Germinal center (tissue), 1 donor: ENCODE measurements around the gene SHD.

Experiments
- DNase-seq: peaks from one replicate; pipeline ENCODE4 v3.0.0; 2012; ENCODE audit warnings: mixed read lengths, low spot score

SHD gene

GRCh38 chr19:4327252-4327876, 48.3 kb downstream of the SHD start:
- peak; percentile 53 for DNase-seq

DNA sequence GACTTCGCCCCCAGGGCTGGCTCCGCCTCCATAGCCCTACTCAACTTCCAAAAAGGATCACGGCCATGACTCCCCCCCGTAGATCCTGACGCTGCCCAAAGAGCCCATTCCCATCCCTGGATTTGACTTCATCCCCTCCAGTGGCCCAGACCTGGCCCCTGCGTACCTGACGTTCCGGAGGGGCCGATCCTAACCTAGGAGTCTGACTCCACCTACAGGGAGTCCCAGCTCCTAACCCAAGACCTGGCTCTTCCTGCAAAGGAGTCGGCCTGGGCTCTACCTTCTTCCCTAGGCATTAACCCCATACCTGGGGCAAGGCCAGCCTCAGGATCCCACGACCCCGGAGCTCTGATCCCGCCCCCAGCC, 48.8 kb downstream of the SHD start:
- no peak for DNase-seq

DNA sequence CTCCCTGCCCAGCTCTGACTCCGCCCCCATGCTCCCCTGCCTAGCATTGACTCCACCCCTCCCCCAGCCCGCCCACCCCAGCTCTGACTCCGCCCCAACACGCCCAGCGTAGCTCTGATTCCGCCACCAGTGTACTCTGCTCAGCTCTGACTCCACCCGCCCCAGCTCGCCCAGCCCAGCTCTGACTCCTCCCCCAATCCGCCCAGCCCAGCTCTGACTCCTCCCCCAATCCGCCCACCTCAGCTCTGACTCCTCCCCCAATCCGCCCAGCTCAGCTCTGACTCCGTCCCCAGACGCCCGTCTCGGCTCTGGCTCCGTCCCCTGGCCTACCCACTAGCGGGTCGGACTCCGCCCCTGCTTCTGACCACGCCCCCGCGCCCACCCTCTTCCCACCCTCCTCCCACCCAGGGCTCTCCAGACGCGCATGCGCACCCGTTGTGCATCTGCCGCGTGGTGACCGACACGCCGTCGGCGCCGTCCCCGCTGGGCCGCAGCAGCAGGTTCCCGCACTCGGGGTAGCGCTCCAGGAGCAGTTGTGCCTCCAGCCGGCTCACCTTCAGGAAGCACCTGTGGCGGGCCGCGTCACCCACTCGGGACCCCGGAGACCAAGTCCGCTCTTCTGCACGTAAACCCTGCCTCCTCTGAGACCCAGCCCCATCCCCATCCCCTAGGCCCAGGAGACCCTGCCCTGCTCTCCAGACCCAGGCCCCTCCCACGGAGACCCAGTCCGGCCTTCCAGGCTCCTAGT, 49.4 kb downstream of the SHD start:
- peak; percentile 95 for DNase-seq

GRCh38 chr19:4328991-4329681, 50.1 kb downstream of the SHD start:
- DNase-seq = peak; percentile 36

- DNase-seq = no peak
Observed at GRCh38 chr19:4329858-4330257, 50.8 kb downstream of the SHD start.

DNA sequence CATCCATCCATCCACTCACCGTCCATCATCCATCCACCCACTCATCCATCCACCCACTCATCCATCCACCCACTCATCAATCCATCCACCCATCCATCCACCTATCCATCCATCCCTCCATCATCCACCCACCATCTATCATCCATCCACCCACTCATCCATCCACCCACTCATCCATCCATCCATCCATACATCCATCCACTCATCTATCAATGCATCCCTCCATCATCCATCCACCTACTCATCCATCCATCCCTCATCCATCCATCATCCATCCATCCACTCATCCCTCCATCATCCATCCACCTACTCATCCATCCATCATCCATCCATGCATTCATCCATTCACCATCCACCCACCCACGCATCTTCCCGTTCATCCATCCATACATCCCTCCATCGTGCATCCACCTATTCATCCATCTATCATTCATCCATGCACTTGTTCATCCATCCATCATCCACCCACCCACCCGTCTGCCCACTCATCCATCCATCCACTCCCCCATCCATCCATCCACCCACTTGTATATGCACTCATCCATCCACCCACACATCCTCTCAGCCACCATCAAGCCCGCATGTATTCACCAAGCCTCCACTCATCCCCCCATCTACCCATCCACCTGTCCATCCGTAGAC, 56.0 kb downstream of the SHD start:
- DNase-seq = no peak

- no peak for DNase-seq
Observed at GRCh38 chr19:4337906-4338440, 58.9 kb downstream of the SHD start.

- DNase-seq = no peak
Observed at GRCh38 chr19:4338441-4339355, 59.6 kb downstream of the SHD start, which contains the start of gene STAP2. TSS of gene STAP2 (minus strand) at chr19:4338827. CDS start at chr19:4338753, 74 bp downstream.
